Tibial nerve (tissue), 4 donors: ENCODE results near the gene ASXL1. TPM values are rescaled to one million over a fixed set of nuclear protein-coding genes. Genes with fewer than 3 reads are reported as not detected.

Source experiments
- DNase-seq, 2 donors: peaks; one replicate each; pipeline ENCODE4 v3.0.0-alpha.2; 2019; ENCODE audit warnings: low spot score in 2 of 2
- H3K27ac ChIP-seq, 4 donors: fragments of 200-600 bp; sonication (generic) in 3 of 4; one replicate each; pipeline ENCODE4 v1.5.1; 2017 to 2019; ENCODE audit warnings: mild to moderate bottlenecking in 1 of 4
- H3K27me3 ChIP-seq, 2 donors: fragments of 200-600 bp; sonication (generic) in 1 of 2; one replicate each; pipeline versions ENCODE4 v1.5.1 to v1.6.0; 2017 to 2019
- H3K36me3 ChIP-seq, 3 donors: fragments of 200-600 bp; sonication (generic); one replicate each; pipeline ENCODE4 v1.5.1; 2018 to 2019
- H3K4me1 ChIP-seq, 4 donors: fragments of 200-600 bp; sonication (generic) in 3 of 4; one replicate each; pipeline ENCODE4 v1.5.1; 2017 to 2019
- H3K4me3 ChIP-seq, 4 donors: fragments of 200-600 bp; sonication (generic) in 3 of 4; one replicate each; pipeline ENCODE4 v1.5.1; 2017 to 2019; ENCODE audit warnings: mild to moderate bottlenecking in 1 of 4, moderate library complexity in 1 of 4
- H3K9me3 ChIP-seq, 4 donors: fragments of 200-600 bp; sonication (generic) in 3 of 4; one replicate each; pipeline ENCODE4 v1.5.1; 2017 to 2019
- CTCF ChIP-seq, 5 experiments: fragments of 200-600 bp in 3 of 5; fragments of 450-650 bp in 2 of 5; sonication (generic) in 3 of 5; IDR thresholded peaks; one replicate each; pipeline ENCODE4 v1.5.1; 2016 to 2019; ENCODE audit warnings: antibody characterized with exemption in 5 of 5, mild to moderate bottlenecking in 3 of 5, moderate library complexity in 2 of 5
- EP300 ChIP-seq, 2 donors: sonication (generic); formaldehyde crosslinking; IDR thresholded peaks; one replicate each; pipeline ENCODE4 v1.6.1; 2017; ENCODE audit warnings: antibody characterized with exemption in 2 of 2, mild to moderate bottlenecking in 1 of 2
- POLR2A ChIP-seq, 2 donors: fragments of 450-650 bp; IDR thresholded peaks; one replicate each; pipeline ENCODE4 v1.6.1; 2017; ENCODE audit warnings: antibody characterized with exemption in 2 of 2, mild to moderate bottlenecking in 2 of 2, moderate library complexity in 2 of 2
- WGBS, 2 donors: methylation state at CpG; one replicate each; pipeline ENCODE4 v1.1.5; 2018; 5-methylcytosine and 5-hydroxymethylcytosine counted together
- total RNA-seq, 4 donors: library from RNA; depleted of rRNA; stranded (reverse); fragments of >200 nt; gene quantifications; one replicate each; pipeline ENCODE4 v1.1.0, GENCODE V29; 2016

ASXL1 gene
- total RNA-seq, 4 donors from 2014 or later = 108 to 194 (median 138) TPM

- H3K4me1 ChIP-seq = peaks cover 10 to 100% (median 80%) of the 10 kb centered on the region in 4 donors
- DNase-seq = no peak
- WGBS, 2 donors = 68% methylated on average over 9 to 10 of the region's 12 CpGs
- peaks cover 0 to 12% (median 0%) of the 10 kb centered on the region in 3 donors for H3K36me3 ChIP-seq
- no peak overlapping the region for H3K4me3 ChIP-seq
- H3K9me3 ChIP-seq = no peaks in the 10 kb centered on the region
- TF ChIP-seq EP300 (IDR thresholded peaks at IDR 0.05) = no peak
- no peak for TF ChIP-seq CTCF (IDR thresholded peaks at IDR 0.05)
- TF ChIP-seq POLR2A (IDR thresholded peaks at IDR 0.05) = no peak
- peak overlapping the region; percentile 11 to 93 (median 86) for H3K27ac ChIP-seq
- no peaks in the 10 kb centered on the region for H3K27me3 ChIP-seq
Observed at GRCh38 chr20:32467506-32468312, 109.6 kb downstream of the ASXL1 start.

GRCh38 chr20:32468313-32468640 is 110.1 kb downstream of the ASXL1 start:
- Histone ChIP-seq H3K27ac (peak overlapping the region; percentile 11 to 93 (median 86)), H3K27me3 (no peaks in the 10 kb centered on the region), H3K36me3 (peaks cover 0 to 12% (median 0%) of the 10 kb centered on the region in 3 donors), H3K9me3 (no peaks in the 10 kb centered on the region), H3K4me3 (no peak overlapping the region), H3K4me1 (peaks cover 10 to 100% (median 82%) of the 10 kb centered on the region in 4 donors)
- WGBS, 2 donors = 81 to 85% methylated on average over 6 of the region's 6 CpGs
- no peak for DNase-seq
- TF ChIP-seq CTCF (IDR thresholded peaks at IDR 0.05) = no peak
- TF ChIP-seq POLR2A (IDR thresholded peaks at IDR 0.05) = no peak
- TF ChIP-seq EP300 (IDR thresholded peaks at IDR 0.05) = no peak

GRCh38 chr20:32468860-32469259 is 110.7 kb downstream of the ASXL1 start:
- no peaks in the 10 kb centered on the region for H3K27me3 ChIP-seq
- H3K4me3 ChIP-seq = no peak overlapping the region
- no peak for DNase-seq
- no peaks in the 10 kb centered on the region for H3K9me3 ChIP-seq
- H3K27ac ChIP-seq = peak overlapping the region in 3 of 4 donors; percentile 83 to 93 (median 89)
- peaks cover 0 to 12% (median 0%) of the 10 kb centered on the region in 3 donors for H3K36me3 ChIP-seq
- H3K4me1 ChIP-seq = peaks cover 10 to 100% (median 82%) of the 10 kb centered on the region in 4 donors
- WGBS, 2 donors = 38 to 50% methylated on average over 7 of the region's 7 CpGs
- TF ChIP-seq POLR2A (IDR thresholded peaks at IDR 0.05) (no peak), CTCF (IDR thresholded peaks at IDR 0.05) (no peak), EP300 (IDR thresholded peaks at IDR 0.05) (no peak)

GRCh38 chr20:32470025-32470861 is 112.1 kb downstream of the ASXL1 start:
- peaks cover 4 to 100% (median 81%) of the 10 kb centered on the region in 4 donors for H3K4me1 ChIP-seq
- DNase-seq = no peak

More at GRCh38 chr20:32470025-32470861, 112.1 kb downstream of the ASXL1 start:
- Histone ChIP-seq H3K27ac (peak overlapping the region; percentile 49 to 93 (median 86)), H3K36me3 (peaks cover 0 to 12% (median 0%) of the 10 kb centered on the region in 3 donors), H3K9me3 (no peaks in the 10 kb centered on the region), H3K4me3 (peak overlapping the region in 1 of 4 donors; percentile 4), H3K27me3 (no peaks in the 10 kb centered on the region)
- peak in 4 of 5 experiments; percentile 35 to 50 (median 40) for TF ChIP-seq CTCF (IDR thresholded peaks at IDR 0.05)
- TF ChIP-seq POLR2A (IDR thresholded peaks at IDR 0.05) = no peak
- peak in 1 of 2 donors; percentile 68 for TF ChIP-seq EP300 (IDR thresholded peaks at IDR 0.05)
- 36 to 47% methylated on average over 17 to 26 of the region's 27 CpGs for WGBS, 2 donors
